GM12878 (cell line): ENCODE results near the gene DCK. TPM values are rescaled to one million over a fixed set of nuclear protein-coding genes. Genes with fewer than 3 reads are reported as not detected.
"Not testable (repeated sequence)": the region's sequence is repeated elsewhere in the genome, so short reads cannot be mapped to it uniquely, and the experiment has no call there.

Experiments
- ATAC-seq: fragments of 200-7000 bp; cut with Tn5 transposase; 3 replicates; pipeline ENCODE4 v1.9.1; 2020; ENCODE audit warnings: mild to moderate bottlenecking, moderate library complexity
- BruUV-seq: library from RNA; stranded (reverse); fragments of 400-500 nt; replicated peaks from 2 replicates; lab custom pipeline; 2021; lab: Mats Ljungman, UMichigan
- CTCF ChIA-PET: fragments of 300-600 bp; sonication (Branson Sonifier 250); formaldehyde crosslinking; extraction: SDS; loops from one replicate; lab custom pipeline; 2021; ENCODE audit warnings: inconsistent platforms; lab: Yijun Ruan, JAX
- POLR2A ChIA-PET: fragments of 350-600 bp; formaldehyde crosslinking; extraction: SDS; loops from one replicate; lab custom pipeline; 2021; ENCODE audit warnings: inconsistent platforms; lab: Charles Lee
- RAD21 ChIA-PET: fragments of 300-600 bp; sonication (Branson Sonifier 250); formaldehyde crosslinking; loops from one replicate; lab custom pipeline; 2023; ENCODE audit warnings: antibody characterized with exemption; ENCODE audit not compliant: unreplicated experiment; lab: Charles Lee
- SMC1A ChIA-PET: fragments of 300-600 bp; sonication (Branson Sonifier 250); formaldehyde crosslinking; loops from one replicate; lab custom pipeline; 2023; ENCODE audit not compliant: unreplicated experiment, uncharacterized antibody; lab: Charles Lee
- DNase-seq: peaks from one replicate; pipeline ENCODE4 v3.0.0-alpha.2; 2011; ENCODE audit warnings: low read depth, low spot score
- FAIRE-seq: peaks from 3 replicates; lab custom pipeline; 2011; peaks lifted over from hg19 to GRCh38; lab: Jason Lieb, UNC
- H2AFZ ChIP-seq: 2 replicates; pipeline ENCODE4 v1.6.0; 2011; ENCODE audit warnings: low read depth, low read length, control low read depth; ENCODE audit not compliant: control insufficient read depth
- H3K27ac ChIP-seq: 2 replicates; pipeline ENCODE4 v1.5.1; 2011; ENCODE audit warnings: control low read depth; ENCODE audit not compliant: control insufficient read depth, insufficient read depth
- H3K27me3 ChIP-seq, 2 experiments: replicated peaks in 1 of 2; 2 replicates each; pipeline versions ENCODE4 v1.6.0 to v1.6.1; 2011; ENCODE audit warnings: low read length in 1 of 2; ENCODE audit not compliant: control insufficient read depth in 2 of 2, insufficient read depth in 2 of 2
- H3K36me3 ChIP-seq, 2 experiments: 2 replicates each; pipeline ENCODE4 v1.5.1; 2011; ENCODE audit warnings: low read length in 1 of 2; ENCODE audit not compliant: control insufficient read depth in 2 of 2, insufficient read depth in 2 of 2
- H3K4me1 ChIP-seq: 2 replicates; pipeline ENCODE4 v1.6.1; 2011; ENCODE audit warnings: mild to moderate bottlenecking, low read length, moderate library complexity, mixed read lengths; ENCODE audit not compliant: control insufficient read depth, insufficient read depth
- H3K4me2 ChIP-seq: 2 replicates; pipeline ENCODE4 v1.6.0; 2011; ENCODE audit warnings: control low read depth; ENCODE audit not compliant: control insufficient read depth, insufficient read depth
- H3K4me3 ChIP-seq: fragments of 200-600 bp; sonication (generic); 2 replicates; pipeline ENCODE4 v1.5.1; 2016
- H3K79me2 ChIP-seq: 2 replicates; pipeline ENCODE4 v1.6.0; 2011; ENCODE audit warnings: low read length; ENCODE audit not compliant: control insufficient read depth, insufficient read depth
- H3K9ac ChIP-seq: 2 replicates; pipeline ENCODE4 v1.8.0; 2011; ENCODE audit warnings: low read length, control low read depth, mixed read lengths; ENCODE audit not compliant: control insufficient read depth, insufficient read depth
- H3K9me3 ChIP-seq: replicated peaks from 3 replicates; pipeline ENCODE4 v1.5.1; 2011; ENCODE audit warnings: mild to moderate bottlenecking, low read length; ENCODE audit not compliant: control insufficient read depth, insufficient read depth
- H4K20me1 ChIP-seq: 2 replicates; pipeline ENCODE4 v1.6.0; 2011; ENCODE audit not compliant: control insufficient read depth, insufficient read depth
- CREB1 ChIP-seq: IDR thresholded peaks from 2 replicates; pipeline ENCODE4 v1.6.1; 2012; ENCODE audit warnings: low read depth, mild to moderate bottlenecking, inconsistent platforms
- NFYB ChIP-seq: IDR thresholded peaks from 2 replicates; pipeline ENCODE4 v1.6.1; 2011; ENCODE audit warnings: low read depth, mild to moderate bottlenecking, low read length, improper control_type of control experiment, moderate library complexity; ENCODE audit not compliant: insufficient read depth
- PAX8 ChIP-seq: fragments of 450-650 bp; IDR thresholded peaks from 2 replicates; pipeline ENCODE4 v1.6.1; 2017; ENCODE audit warnings: mild to moderate bottlenecking, moderate library complexity
- RBBP5 ChIP-seq: fragments of 200-600 bp; sonication (generic); conservative IDR thresholded peaks from 2 replicates; pipeline ENCODE4 v1.6.1; 2016
- RFX5 ChIP-seq: IDR thresholded peaks from 2 replicates; pipeline ENCODE4 v1.6.1; 2011; ENCODE audit warnings: low read depth, low read length, improper control_type of control experiment
- SIX5 ChIP-seq: IDR thresholded peaks from 2 replicates; pipeline ENCODE4 v1.6.1; 2011; ENCODE audit warnings: mild to moderate bottlenecking, low read depth, low read length, moderate library complexity; ENCODE audit not compliant: severe bottlenecking
- USF1 ChIP-seq: IDR thresholded peaks from 2 replicates; pipeline ENCODE4 v1.6.1; 2011; ENCODE audit warnings: borderline replicate concordance, low read depth, mild to moderate bottlenecking, moderate library complexity, mixed read lengths, low read length; ENCODE audit not compliant: insufficient read depth; ENCODE audit errors: extremely low read length
- ZNF217 ChIP-seq: fragments of 450-650 bp; IDR thresholded peaks from 2 replicates; pipeline ENCODE4 v1.6.1; 2017; ENCODE audit warnings: antibody characterized with exemption, mild to moderate bottlenecking
- ZNF687 ChIP-seq: fragments of 450-650 bp; IDR thresholded peaks from 2 replicates; pipeline ENCODE4 v1.6.1; 2017; ENCODE audit warnings: mild to moderate bottlenecking, moderate library complexity
- WGBS: methylation state at CpG from one replicate; pipeline ENCODE4 v1.1.6; 2016; ENCODE audit warnings: low lambda C conversion rate; ENCODE audit not compliant: insufficient replicate concordance, insufficient coverage; ENCODE audit errors: missing lambda C conversion rate; 5-methylcytosine and 5-hydroxymethylcytosine counted together
- in situ Hi-C: fragments of 300-500 bp; cut with MboI; formaldehyde crosslinking; loops from 9 replicates; pipeline ENCODE4 v1.14.3; 2018; ENCODE audit warnings: mixed read lengths
- intact Hi-C: fragments of 100-400 bp; cut with micrococcal nuclease; formaldehyde crosslinking; loops from one replicate; pipeline ENCODE4 v1.14.2; 2022; ENCODE audit not compliant: unreplicated experiment
- polyA plus RNA-seq, 11 experiments: library from polyadenylated mRNA; depleted of rRNA in 4 of 11; unstranded in 6 of 11; stranded (reverse) in 5 of 11; fragments of >200 nt; fragmentation: Nextera tagmentation in 4 of 11; fragmentation: Illumina TruSeq in 1 of 11; extraction: Ambion mirVana in 4 of 11; extraction: Trizol in 1 of 11; gene quantifications; 1 replicate in 1 of 11; 2 replicates in 10 of 11; pipeline versions ENCODE4 v1.2.1 to v1.2.3, GENCODE V29; 2011 to 2016; ENCODE audit warnings: inconsistent platforms in 2 of 11, missing spikeins in 2 of 11, low read depth in 1 of 11
- total RNA-seq, 4 experiments: library from RNA; depleted of rRNA in 3 of 4; stranded (reverse); fragments of >200 nt in 3 of 4; fragmentation: Illumina TruSeq in 1 of 4; extraction: Trizol in 1 of 4; gene quantifications; 2 replicates each; pipeline versions ENCODE4 v1.2.1 to v1.2.3, GENCODE V29; 2013 to 2021

Gene DCK
- total and polyA plus RNA-seq, 10 of the 15 experiments (the other 5 are each of a cell fraction or from before 2014, with no cell fraction given) = 20.0 to 69.4 (median 26.2) TPM

GRCh38 chr4:71029504-71029903, 36.1 kb downstream of the DCK start (continued):
- TF ChIP-seq ZNF687 (no peak), RFX5 (no peak), NFYB (no peak), ZNF217 (no peak), USF1 (no peak), RBBP5 (no peak), SIX5 (no peak), PAX8 (no peak), CREB1 (no peak)

- CTCF ChIA-PET, FAIRE-seq: not testable (repeated sequence)
- 88% methylated on average over 10 of the region's 10 CpGs for WGBS
Observed at GRCh38 chr4:71032106-71032505, 38.7 kb downstream of the DCK start.

More at GRCh38 chr4:71032106-71032505, 38.7 kb downstream of the DCK start:
- H3K79me2 ChIP-seq, H3K4me1 ChIP-seq, H3K27ac ChIP-seq, H3K27me3 ChIP-seq, H3K4me2 ChIP-seq, SMC1A ChIA-PET, H2AFZ ChIP-seq, BruUV-seq, DNase-seq, RAD21 ChIA-PET, H3K9ac ChIP-seq, H4K20me1 ChIP-seq, POLR2A ChIA-PET, ATAC-seq, in situ Hi-C loops, H3K9me3 ChIP-seq, intact Hi-C loops, H3K4me3 ChIP-seq: not testable (repeated sequence)
- peaks cover 0 to 15% of the 10 kb centered on the region in 2 experiments; a peak in 3 of 4 replicates for H3K36me3 ChIP-seq
